Fibroblast of skin of back (primary cell): Measurements from ENCODE around the gene HAGH.
"Not testable (repeated sequence)": the region's sequence is repeated elsewhere in the genome, so short reads cannot be mapped to it uniquely, and the experiment has no call there.

Experiments used
- DNase-seq: peaks from one replicate; pipeline ENCODE4 v3.0.0-alpha.2; 2013

The HAGH gene

GRCh38 chr16:1810106-1810505, 16.5 kb downstream of the HAGH start:
- no peak for DNase-seq

- no peak for DNase-seq
Measured at GRCh38 chr16:1809281-1809801, 17.3 kb downstream of the HAGH start.

GRCh38 chr16:1808691-1809090, 17.9 kb downstream of the HAGH start:
- no peak for DNase-seq

GRCh38 chr16:1807626-1808025, 19.0 kb downstream of the HAGH start:
- no peak for DNase-seq

GRCh38 chr16:1800701-1801100, 25.9 kb downstream of the HAGH start:
- DNase-seq, result no peak

GRCh38 chr16:1799263-1799662, 27.4 kb downstream of the HAGH start:
- DNase-seq, result not testable (repeated sequence)

- DNase-seq, result no peak
Measured at GRCh38 chr16:1794908-1795666, 31.5 kb downstream of the HAGH start.

GRCh38 chr16:1794221-1794871, 32.3 kb downstream of the HAGH start:
- DNase-seq, result no peak

- DNase-seq, result no peak
Measured at GRCh38 chr16:1793578-1794220, 32.9 kb downstream of the HAGH start, which contains the start of gene IGFALS. TSS of gene IGFALS (minus strand) at chr16:1793705. CDS start at chr16:1793652, 53 bp downstream.

- no peak for DNase-seq
Measured at GRCh38 chr16:1792836-1793577, 33.6 kb downstream of the HAGH start.

- DNase-seq, result no peak
Measured at GRCh38 chr16:1791943-1792812, 34.4 kb downstream of the HAGH start.

GRCh38 chr16:1791256-1791942, 35.2 kb downstream of the HAGH start:
- DNase-seq, result no peak

GRCh38 chr16:1790611-1791255, 35.9 kb downstream of the HAGH start:
- no peak for DNase-seq

GRCh38 chr16:1790261-1790610, 36.4 kb downstream of the HAGH start:
- DNase-seq, result no peak

GRCh38 chr16:1789643-1790045, 37.0 kb downstream of the HAGH start:
- DNase-seq, result no peak

GRCh38 chr16:1788708-1789100, 37.9 kb downstream of the HAGH start:
- DNase-seq, result no peak

- DNase-seq, result no peak
Measured at GRCh38 chr16:1788095-1788707, 38.4 kb downstream of the HAGH start.

- no peak for DNase-seq
Measured at GRCh38 chr16:1787322-1788094, 39.1 kb downstream of the HAGH start.

GRCh38 chr16:1787056-1787321, 39.6 kb downstream of the HAGH start:
- no peak for DNase-seq
